Body of pancreas (tissue), 4 donors: ENCODE measurements around the gene MAST4. TPM values are rescaled to one million over a fixed set of nuclear protein-coding genes. Genes with fewer than 3 reads are reported as not detected.

ENCODE experiments used
- ATAC-seq: fragments of 150-250 bp; one replicate; pipeline ENCODE4 v1.9.1; 2016
- DNase-seq, 4 donors: peaks; one replicate each; pipeline ENCODE4 v3.0.0-alpha.2; 2019
- H3K27ac ChIP-seq, 4 donors: fragments of 200-600 bp; sonication (generic); 1 replicate in 3 of 4; 2 replicates in 1 of 4; pipeline versions ENCODE4 v1.5.1 to v1.6.1; 2016 to 2019; ENCODE audit warnings: mild to moderate bottlenecking in 1 of 4, mixed read lengths in 1 of 4, moderate library complexity in 1 of 4
- H3K27me3 ChIP-seq, 2 donors: fragments of 200-600 bp; sonication (generic); one replicate each; pipeline ENCODE4 v1.6.0; 2016; ENCODE audit warnings: mild to moderate bottlenecking in 1 of 2
- H3K36me3 ChIP-seq, 2 donors: fragments of 200-600 bp; sonication (generic); replicated peaks in 1 of 2; 2 replicates each; pipeline ENCODE4 v1.5.1; 2016; ENCODE audit warnings: low read depth in 2 of 2; ENCODE audit not compliant: insufficient read depth in 1 of 2
- H3K4me1 ChIP-seq: fragments of 200-600 bp; sonication (generic); one replicate; pipeline ENCODE4 v1.6.0; 2016
- H3K4me3 ChIP-seq, 2 donors: fragments of 200-600 bp; sonication (generic); 1 replicate in 1 of 2; 2 replicates in 1 of 2; pipeline ENCODE4 v1.5.1; 2016 to 2019
- H3K9me3 ChIP-seq, 3 donors: fragments of 200-600 bp; sonication (generic); 1 replicate in 2 of 3; 2 replicates in 1 of 3; pipeline ENCODE4 v1.5.1; 2016
- POLR2A ChIP-seq, 3 donors: fragments of 450-650 bp; IDR thresholded peaks; one replicate each; pipeline ENCODE4 v1.6.1; 2016; ENCODE audit warnings: antibody characterized with exemption in 3 of 3, mild to moderate bottlenecking in 2 of 3
- WGBS, 2 donors: methylation state at CpG; one replicate each; pipeline ENCODE4 v1.1.5; 2017; 5-methylcytosine and 5-hydroxymethylcytosine counted together
- intact Hi-C: fragments of 100-400 bp; cut with DNase I; formaldehyde crosslinking; loops from one replicate; pipeline ENCODE4 v1.15.1; 2023
- total RNA-seq, 2 donors: library from RNA; depleted of rRNA; stranded (reverse); fragments of >200 nt; gene quantifications; one replicate each; pipeline ENCODE4 v1.1.0, GENCODE V29; 2016
- TF ChIP-seq, protein P1 (sequence below), 7 experiments: fragments of 450-650 bp in 4 of 7; fragments of 200-600 bp in 3 of 7; sonication (generic) in 3 of 7; IDR thresholded peaks; one replicate each; pipeline ENCODE4 v1.5.1; 2016 to 2019; ENCODE audit warnings: antibody characterized with exemption in 7 of 7

Gene MAST4
- total RNA-seq, 2 donors from 2014 or later = 17.9 to 29.7 TPM

DNA sequence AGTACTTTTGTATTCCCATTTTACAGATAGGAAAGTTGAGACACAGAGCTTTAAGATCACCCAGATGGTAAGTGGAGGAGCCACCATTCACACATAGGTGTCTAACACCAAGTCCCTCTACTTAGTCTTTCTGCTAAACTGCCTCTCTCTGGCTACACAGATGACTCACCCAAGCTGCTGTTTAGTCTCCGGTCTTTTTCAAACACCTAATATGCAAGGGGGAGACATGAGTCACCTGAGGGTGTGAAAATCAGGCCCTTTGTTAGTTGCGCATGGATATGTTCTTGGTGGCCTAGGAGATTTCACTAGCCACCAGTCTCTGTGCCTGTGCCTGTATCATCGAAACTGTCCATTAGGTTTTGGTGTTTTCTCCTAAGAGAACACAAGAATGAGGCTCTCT, 117.8 kb downstream of the MAST4 start:
- Histone ChIP-seq H3K4me1 (no peaks in the 10 kb centered on the region), H3K27me3 (no peaks in the 10 kb centered on the region), H3K9me3 (no peaks in the 10 kb centered on the region), H3K27ac (no peak overlapping the region), H3K36me3 (no peaks in the 10 kb centered on the region), H3K4me3 (no peak overlapping the region)
- peak in 1 of 4 donors; percentile 47 for DNase-seq
- intact Hi-C loops = no loop called here
- peak; percentile 38 for ATAC-seq
- TF ChIP-seq POLR2A (IDR thresholded peaks at IDR 0.05) = no peak
- TF ChIP-seq, protein P1, sequence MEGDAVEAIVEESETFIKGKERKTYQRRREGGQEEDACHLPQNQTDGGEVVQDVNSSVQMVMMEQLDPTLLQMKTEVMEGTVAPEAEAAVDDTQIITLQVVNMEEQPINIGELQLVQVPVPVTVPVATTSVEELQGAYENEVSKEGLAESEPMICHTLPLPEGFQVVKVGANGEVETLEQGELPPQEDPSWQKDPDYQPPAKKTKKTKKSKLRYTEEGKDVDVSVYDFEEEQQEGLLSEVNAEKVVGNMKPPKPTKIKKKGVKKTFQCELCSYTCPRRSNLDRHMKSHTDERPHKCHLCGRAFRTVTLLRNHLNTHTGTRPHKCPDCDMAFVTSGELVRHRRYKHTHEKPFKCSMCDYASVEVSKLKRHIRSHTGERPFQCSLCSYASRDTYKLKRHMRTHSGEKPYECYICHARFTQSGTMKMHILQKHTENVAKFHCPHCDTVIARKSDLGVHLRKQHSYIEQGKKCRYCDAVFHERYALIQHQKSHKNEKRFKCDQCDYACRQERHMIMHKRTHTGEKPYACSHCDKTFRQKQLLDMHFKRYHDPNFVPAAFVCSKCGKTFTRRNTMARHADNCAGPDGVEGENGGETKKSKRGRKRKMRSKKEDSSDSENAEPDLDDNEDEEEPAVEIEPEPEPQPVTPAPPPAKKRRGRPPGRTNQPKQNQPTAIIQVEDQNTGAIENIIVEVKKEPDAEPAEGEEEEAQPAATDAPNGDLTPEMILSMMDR (IDR thresholded peaks at IDR 0.05) = no peak
- WGBS, 2 donors = 83 to 86% methylated on average over 3 of the region's 3 CpGs

DNA sequence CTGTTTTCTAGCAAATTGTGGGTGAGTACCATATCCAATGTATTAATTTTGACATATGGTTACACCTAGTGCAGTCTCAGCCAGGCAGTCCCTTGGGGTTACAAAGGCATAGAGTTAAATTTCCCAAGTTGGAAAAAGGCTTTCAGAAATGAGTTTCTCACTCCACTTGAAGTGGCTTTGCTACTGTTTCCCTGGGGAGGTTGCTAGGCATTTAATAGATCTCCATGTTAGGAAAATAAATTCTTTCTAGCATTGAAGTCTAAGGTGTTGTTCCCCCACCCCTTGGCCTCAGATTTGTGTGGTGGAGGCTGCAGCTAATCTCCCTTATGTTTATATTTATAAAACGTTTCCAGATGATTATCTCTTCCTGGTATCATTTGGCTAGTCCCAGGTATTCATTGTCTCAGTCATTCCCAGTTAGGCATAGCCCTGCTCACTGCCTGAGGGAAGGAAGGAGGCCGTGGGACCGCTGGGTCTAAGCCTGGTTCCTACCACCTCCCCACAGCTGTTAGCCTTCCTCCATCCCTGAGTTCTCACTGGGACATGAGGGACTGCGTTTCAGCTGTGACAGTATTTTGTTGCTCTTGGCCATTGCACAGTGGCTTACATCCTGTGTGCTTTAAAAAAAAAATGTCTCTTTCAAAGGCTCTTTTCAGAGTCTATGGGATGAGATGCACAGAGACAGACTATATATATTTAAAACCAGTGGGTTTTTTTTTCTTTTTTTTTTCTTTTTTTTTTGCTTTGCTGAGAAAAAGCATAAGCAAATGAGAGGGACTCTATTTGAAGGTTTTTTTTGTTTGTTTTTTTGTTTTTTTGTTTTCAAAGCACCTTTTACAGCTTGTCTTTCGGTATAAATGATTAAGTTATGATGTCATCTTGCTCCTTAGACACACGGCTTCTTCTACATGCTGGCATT, 121.5 kb downstream of the MAST4 start:
- DNase-seq (no peak), ATAC-seq (no peak)
- Histone ChIP-seq H3K9me3 (no peaks in the 10 kb centered on the region), H3K27me3 (no peaks in the 10 kb centered on the region), H3K4me1 (no peaks in the 10 kb centered on the region), H3K36me3 (no peaks in the 10 kb centered on the region), H3K27ac (no peak overlapping the region), H3K4me3 (no peak overlapping the region)
- intact Hi-C loops = no loop called here
- TF ChIP-seq POLR2A (IDR thresholded peaks at IDR 0.05) = no peak
- TF ChIP-seq, protein P1 (IDR thresholded peaks at IDR 0.05) = no peak
- whole genome bisulfite sequencing, 2 donors = 52 to 53% methylated on average over 6 of the region's 6 CpGs

DNA sequence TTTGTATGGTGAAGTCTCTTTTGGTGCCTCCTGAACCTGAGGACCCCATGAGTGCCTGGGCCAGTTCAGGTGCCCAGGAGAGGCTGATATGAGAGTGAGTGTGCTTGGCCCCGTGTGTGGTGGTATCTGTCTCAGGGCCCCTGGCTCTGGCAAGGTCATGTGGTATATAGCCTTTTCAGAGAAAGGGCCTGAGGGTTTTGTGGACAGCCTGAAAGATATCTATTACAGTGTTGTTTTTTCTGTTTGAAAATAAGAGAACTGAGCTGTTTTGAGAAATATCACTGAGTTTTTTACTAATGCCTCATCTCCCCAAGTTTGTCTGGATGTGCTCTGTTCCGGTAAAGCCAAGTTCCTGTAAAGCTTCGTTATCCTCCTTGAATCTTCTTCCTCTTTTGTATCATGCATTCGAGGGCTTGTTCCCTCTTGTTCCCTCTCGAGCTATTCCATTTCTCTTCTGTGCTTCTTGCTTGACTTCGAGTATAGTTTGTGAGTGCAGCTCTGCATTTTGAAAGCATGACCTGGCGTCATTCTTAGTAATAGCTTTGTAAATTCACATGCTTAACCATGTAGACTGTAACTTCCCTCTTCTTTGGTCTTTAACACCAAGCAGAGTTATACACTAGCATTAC, 122.3 kb downstream of the MAST4 start:
- no peaks in the 10 kb centered on the region for H3K36me3 ChIP-seq
- no peak for TF ChIP-seq POLR2A (IDR thresholded peaks at IDR 0.05)
- TF ChIP-seq, protein P1 (IDR thresholded peaks at IDR 0.05) = no peak
- no peak overlapping the region for H3K27ac ChIP-seq
- ATAC-seq = no peak
- 68 to 74% methylated on average over 7 of the region's 7 CpGs for WGBS, 2 donors
- H3K9me3 ChIP-seq = no peaks in the 10 kb centered on the region
- intact Hi-C loops = no loop called here
- H3K27me3 ChIP-seq = no peaks in the 10 kb centered on the region
- no peak overlapping the region for H3K4me3 ChIP-seq
- H3K4me1 ChIP-seq = no peaks in the 10 kb centered on the region
- DNase-seq = no peak

DNA sequence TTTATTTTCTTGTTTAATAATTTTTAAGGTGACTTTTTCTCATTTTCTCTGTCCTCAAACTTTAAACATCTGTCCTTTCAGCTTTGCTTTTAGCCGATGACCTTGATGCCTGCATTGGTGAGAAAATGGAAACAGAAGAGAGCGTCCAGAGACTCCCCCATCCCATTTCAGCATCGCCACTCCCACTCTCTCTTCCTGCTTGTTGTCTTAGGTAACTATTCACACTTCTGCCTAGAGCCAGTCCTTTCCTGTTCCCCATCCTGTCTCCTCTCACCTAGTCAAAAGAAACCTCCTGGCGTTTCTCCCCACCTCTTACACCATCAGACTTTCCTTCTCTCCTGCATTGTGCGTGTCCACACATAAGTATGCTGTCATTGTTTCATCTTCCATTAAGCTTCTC, 124.6 kb downstream of the MAST4 start:
- Histone ChIP-seq H3K9me3 (no peaks in the 10 kb centered on the region), H3K4me3 (no peak overlapping the region), H3K4me1 (no peaks in the 10 kb centered on the region), H3K36me3 (no peaks in the 10 kb centered on the region), H3K27me3 (no peaks in the 10 kb centered on the region), H3K27ac (no peak overlapping the region)
- no peak for DNase-seq
- intact Hi-C loops = no loop called here
- no peak for ATAC-seq
- no peak for TF ChIP-seq POLR2A (IDR thresholded peaks at IDR 0.05)
- TF ChIP-seq, protein P1 (IDR thresholded peaks at IDR 0.05) = no peak
- 66 to 71% methylated on average over 5 of the region's 5 CpGs for WGBS, 2 donors
